ENCODE measurements around the gene CKB.

Gene CKB

DNA sequence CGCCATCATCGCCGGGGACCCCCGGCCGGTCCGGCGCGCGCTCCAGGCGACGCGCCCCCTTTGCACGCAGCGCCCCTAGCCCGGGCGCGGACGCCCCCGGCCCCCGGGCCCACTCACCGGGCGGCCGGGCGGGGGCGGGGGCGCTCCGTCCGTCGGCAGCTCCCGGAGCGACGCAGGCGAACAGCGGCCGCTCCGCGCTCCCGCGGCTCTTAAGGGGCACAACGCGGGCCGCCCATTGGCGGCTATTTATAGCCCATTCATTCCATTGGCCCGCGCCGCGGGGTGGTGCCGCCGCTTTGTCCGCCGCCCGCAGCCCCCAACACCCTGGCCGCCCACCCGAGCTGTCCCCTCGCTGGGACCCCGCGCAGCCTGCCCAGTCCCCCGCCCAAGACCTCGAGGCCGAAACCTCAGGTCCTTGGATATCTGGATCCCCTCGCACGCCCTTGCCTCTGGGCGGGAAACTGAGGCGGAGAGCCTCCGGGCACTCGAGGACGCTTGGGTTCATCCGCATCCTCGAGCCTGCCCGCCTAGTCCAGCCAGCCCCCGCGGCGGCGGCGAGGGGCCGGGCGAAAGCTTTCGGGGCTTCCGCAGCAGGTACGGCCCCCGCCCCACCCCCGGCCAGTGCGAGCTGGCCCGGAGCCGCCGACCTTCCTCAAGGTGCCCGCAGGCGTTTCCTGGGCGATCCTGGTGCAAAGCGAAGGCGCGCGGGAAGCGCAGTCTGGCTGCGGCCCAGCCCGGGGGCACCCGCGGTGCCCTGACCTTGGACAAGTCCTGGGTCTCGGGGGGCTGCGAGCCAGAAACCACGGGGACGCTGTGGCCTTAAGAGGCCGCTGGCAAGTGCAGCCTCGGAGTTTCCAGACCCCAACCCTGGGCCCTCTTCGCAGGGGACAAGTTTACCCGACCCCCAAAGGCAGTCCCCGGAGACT, at the start of gene CKB:
Gene CKB (minus strand): TSS at position 182 of the 926 bp plus-strand sequence. CDS start 337 bp downstream, outside the sequence.
- DNase-seq = no peak

DNA sequence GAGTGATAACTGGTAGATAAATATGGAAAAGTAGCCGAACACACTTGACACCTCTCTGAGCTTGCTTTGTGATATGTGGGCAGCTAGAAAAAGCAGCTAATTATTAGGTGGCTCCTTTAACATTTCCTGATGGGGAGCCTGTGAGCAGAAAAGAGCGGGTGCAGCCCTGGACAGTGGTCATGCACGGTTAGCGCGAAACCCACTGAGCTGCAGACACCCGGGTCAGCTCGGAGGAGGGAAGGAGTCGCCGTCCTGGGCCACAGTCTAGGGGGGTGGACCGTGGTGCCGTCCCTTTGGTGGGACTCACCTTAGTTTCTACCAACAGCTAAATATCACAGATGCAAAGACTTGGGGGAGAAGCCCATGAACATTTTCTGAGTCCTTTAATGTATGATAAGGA, 46.8 kb upstream of the CKB start:
- DNase-seq = no peak

DNA sequence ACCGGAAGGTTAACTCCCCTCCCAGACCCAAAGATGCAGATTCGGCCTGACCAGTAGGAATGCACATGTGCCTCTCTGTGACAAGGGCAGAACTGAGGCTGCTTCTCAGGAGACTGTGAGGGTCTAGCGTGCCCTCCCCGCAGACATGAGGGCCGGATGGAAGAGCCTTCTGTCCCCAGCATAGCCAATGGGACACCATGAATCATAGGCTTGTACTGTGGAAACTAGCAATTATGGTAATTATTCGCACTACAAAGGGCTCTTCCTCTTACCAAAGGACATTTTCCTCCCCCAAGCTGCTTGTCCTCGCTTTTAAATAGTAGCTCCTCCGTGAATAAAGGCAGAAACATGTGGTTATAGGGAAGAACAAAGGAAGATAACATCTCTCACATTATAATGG, 46.3 kb upstream of the CKB start:
- no peak for DNase-seq

DNA sequence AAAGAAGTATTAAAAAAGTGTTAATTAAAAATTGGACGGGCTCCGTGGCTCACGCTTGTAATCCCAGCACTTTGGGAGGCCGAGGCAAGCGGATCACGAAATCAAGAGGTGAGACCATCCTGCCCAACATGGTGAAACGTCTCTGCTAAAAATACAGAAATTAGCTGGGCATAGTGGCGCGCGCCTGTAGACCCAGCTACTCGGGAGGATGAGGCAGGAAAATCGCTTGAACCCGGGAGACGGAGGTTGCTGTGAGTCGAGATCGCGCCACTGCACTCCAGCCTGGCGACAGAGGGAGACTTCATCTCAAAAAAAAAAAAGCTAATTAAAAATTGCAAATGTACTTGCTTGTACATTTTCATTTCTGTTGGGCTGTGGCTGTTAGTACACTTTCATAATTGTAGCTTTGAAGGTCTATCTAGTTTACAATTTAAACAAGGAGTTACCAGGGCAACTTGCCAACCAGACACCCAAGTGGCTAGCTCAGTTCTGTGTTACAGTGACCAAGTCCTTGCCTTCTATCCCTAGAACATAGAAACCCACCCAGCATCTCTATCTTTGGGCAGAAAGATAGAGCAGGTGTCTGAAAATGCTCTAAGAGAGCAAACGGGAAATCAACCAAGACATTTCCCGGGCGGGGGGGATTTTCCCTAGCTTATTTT, 41.3 kb upstream of the CKB start:
- DNase-seq = no peak

DNA sequence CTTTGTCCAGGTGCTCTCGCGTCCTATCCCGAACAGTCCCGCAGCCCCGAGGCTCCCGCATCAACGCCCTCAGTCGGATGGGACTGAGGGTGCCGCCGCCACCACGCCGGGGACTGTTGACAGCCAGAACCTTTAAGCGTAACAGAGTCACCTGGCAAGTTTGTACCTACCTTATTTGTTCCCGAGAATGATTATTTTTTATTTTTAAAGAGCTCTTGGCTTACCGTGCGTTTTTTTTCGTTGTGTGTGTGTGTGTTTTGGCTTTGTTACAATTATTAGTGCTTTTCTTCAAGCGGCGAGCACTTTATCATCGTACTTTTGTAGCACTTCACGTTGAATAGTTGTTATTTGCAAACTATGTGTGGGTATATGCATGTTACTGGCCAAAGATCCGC, 40.6 kb upstream of the CKB start:
- no peak for DNase-seq

DNA sequence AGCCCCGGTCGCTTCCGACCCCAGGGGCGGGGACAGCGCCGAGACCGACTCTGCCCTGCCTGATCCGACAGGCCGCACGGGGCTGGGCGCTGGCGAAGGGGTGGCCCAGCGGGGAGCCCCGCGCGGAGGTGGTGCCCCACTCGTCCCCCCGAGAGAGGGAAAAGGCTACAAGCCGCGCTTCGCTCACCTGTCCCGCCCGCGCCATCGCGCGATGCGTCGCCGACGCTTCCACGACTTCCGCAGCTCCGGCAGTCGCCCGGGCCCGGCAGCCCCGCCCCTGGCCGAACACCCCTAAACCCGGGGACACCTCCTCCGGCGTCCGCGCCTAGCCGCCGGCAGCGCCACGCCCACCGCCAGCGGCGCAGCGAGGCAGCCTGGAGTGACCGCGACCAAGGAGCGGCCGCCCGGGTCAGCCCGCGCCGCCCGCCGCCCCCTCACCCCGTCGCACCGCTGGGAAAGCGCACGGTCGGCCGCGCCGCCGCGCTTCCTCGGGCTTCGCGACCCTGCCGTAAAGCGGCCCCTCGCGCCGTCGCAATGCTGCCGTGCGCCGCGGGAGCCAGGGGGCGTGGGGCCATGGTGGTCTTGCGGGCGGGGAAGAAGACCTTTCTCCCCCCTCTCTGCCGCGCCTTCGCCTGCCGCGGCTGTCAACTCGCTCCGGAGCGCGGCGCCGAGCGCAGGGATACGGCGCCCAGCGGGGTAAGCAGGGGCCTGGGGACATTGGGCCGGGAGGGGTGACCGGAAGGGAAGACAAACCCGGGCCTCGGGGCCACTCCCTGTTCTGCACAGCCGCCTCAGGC, 40.0 kb upstream of the CKB start, which contains the start of the genes BAG5 and COA8:
Gene BAG5 (minus strand): TSS at position 229 of the 797 bp plus-strand sequence. CDS start 1,493 bp downstream, outside the sequence.
Gene COA8 (plus strand): TSS at position 532 of the 797 bp plus-strand sequence. CDS start 42 bp downstream, at position 574.
- peak; percentile 92 to 93 for DNase-seq

DNA sequence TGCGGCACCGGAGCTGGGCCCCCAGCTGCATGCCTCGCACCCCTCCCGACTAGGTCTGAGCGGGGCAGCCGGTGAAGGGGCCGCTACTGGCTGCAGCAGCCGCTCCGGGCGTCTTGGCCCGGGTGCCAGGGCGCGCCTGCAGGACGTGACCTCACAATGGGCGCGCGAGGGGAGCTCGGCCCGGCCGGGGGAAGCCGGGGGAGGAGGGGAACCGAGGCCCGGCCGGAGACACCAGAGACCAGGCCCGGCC, 39.5 kb upstream of the CKB start:
- peak in 1 of 2 experiments; percentile 66 for DNase-seq

DNA sequence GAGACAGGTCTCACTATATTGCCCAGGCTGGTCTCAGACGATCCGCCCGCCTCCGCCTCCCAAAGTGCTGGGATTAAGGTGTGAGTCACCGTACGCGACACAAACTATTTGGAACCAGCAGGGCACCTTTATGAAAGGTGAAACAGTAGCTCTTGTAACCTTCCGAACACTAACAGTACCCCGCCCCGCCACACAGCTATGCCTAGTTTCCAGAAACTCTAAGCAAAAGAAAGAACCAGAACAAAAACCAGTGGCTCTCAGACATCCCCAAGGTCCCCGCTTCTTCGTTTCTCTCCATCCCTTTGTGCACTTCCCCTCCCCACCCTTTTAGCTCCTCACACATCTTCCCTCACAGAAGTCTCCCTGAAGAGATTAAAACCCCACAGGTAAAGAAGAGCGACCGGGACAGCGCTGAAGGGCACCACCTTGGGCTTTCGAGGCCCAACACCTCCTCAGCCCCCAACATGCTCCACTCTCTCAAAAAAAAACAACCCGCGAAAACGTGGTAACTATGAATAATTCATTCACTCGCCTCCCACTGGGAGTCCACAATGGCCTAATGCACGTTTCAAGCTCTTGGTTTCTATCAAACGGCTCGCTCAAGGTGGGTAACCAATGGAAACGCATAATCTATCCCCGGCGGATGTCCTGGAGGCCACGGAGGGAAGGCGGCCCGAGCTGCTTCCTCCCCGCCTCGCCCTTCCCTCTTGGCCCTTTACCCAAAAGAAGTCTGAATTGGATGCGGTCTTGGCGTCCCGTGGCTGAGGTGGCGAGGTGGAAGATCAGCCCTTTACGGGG, 39.0 kb upstream of the CKB start:
- DNase-seq = peak; percentile 43 to 74

DNA sequence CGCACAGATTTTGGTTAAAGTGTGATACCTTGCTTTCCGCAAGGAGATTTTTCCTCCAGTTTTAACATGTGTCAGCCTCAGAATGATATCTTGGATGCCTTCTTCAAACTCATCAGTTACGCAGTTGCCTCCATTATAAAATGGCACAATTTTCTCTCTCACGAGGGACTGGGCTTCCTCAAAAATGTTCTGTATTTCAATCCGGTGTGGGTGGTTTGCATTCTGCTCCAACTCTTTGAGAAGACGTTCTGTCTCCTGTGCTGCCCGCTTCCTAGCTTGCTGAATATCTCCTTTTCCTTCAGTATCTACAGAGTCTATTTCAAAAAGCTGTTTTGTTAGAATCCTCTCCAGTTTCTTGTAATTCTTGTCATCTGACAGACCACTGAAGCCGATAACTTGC, 38.1 kb upstream of the CKB start:
- DNase-seq = no peak

DNA sequence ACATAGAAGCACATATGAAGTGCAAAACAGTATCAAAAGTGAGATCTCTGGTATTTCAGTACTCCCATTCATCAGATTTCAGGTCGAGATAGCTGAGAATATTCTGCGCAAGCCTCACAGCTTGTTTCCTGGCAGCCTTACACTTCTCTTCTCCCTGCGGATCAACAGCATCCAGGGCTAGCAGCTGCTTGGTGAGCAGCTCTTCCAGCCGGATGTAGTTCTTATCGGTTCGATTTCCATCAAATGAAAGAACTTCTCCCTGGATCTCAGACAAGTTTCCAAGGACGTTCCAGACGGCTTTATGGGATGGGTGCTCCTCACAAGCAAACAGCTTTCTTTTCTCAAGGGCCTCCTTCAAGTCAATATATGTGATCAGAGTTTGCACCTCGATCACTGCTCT, 37.1 kb upstream of the CKB start:
- no peak for DNase-seq

DNA sequence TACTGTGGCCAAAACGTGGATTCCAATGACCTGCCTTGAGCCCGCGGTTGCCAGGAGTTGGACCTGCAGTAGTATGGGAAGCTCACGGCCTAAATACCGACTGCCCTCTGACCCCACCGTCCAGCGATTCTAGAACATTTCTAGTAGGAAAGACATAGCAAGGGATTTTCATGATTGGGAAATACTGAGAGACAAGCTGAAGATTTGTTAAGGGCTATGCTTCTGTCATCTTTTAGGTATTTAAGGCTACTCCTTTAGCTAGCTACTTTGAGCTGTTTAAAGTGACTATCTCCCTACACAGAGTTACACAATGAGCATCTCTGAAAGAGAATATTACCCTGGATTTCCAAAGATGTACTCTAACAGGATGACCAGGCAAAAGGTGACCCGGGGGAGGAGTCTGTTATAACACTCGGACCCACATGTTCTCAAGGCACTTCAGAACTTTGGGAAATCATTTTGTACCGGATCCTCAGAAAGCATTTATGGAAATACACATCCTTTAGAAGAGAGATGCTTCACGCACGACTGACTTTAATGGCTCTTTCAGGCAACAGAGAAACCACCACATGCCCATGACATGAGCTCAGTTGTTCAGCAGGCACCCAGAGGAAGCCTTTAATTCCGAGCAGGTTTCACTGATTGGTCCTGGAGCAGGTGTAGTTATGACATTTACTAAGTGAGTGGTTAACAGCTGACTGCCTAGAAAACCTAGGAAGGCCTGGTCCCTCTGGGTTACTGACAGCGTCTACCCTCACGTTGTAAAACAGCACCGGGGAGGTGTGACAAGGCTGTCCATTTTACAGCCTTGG, 35.6 kb upstream of the CKB start:
- no peak for DNase-seq

DNA sequence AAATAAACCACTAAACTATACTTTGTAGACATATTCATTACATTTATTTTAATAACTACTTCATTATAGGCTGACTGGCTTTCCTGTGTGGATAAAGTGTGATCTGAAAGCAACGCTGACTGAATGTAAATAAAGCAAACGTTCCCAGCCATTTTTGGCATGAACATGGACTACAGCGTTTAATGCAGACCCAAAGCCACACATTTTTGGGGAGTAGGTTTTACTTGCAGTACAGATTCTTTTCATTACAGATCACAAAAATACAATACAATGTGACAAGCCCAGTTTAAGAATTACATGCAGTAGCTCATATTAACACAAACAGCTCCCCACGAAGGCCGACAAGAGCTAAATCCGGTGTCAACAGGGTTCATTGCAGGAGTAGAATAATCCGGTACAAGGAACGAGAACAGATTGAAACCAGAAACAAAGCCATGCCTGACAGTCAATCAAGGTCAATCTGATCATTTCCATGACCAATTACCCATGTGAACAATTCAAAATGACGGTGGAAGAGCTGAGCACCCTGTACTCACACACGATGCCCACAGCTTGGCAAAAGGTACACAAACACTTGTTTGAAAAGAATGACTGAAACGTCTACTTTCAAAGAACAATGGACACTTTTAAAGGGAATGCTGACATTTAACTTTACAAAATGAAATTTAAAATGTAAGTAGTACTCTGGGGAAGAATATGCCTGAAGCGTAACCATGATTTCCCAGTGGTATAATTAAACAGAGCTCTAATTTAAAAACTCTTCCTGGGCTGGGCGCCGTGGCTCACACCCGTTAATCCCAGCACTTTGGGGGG, 34.5 kb upstream of the CKB start:
- no peak for DNase-seq

DNA sequence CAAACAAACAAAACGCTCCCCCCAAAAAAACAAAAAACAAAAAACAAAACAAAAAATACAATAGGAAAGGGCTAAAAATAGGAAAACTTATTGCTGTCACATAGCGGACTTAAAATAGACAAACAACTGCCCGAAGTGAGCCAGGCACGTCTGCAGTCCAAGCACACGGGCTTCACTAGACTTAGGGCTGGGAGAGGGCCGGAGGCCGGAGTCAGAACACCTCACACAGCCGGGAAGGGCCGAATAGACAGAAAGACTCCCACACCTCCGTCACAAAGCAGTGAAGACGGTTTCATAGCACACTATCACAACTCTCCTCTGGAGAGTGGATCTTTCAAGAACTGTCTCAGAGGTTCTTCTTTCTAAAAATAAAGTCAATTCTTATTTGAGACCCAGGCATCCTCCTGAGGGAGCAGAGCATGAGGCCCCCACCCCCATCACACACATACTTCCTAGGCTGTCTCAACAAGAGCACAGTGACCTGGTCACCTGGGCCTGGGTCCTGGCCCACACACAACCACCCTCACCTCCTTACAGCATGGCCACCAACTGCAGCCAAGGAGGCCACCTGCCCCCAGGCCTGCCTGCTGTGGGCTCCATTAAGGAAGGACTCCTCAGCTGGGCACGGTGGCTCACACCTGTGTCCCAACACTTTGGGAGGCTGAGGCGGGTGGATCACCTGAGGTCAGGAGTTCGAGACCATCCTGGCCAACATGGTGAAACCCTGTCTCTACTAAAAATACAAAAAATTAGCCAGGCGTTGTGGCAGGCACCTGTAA, 33.1 kb upstream of the CKB start:
- no peak for DNase-seq

DNA sequence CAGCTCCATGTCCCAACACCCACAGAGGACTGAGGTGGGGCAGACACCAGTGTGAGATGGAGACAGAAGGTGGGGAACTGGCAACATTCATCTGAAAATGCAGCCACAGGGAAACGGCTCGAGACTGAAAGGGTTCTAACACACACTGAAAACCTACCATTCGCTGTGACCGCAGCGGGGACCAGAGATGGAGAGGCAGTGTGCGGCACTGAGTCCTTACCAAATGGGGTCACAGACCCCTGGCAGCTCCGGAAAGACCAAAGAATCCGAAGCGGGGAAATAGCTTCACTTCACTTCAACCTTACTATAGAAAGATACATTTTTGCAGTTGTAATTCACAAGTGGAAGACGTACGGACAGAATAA, 30.2 kb upstream of the CKB start:
- no peak for DNase-seq

DNA sequence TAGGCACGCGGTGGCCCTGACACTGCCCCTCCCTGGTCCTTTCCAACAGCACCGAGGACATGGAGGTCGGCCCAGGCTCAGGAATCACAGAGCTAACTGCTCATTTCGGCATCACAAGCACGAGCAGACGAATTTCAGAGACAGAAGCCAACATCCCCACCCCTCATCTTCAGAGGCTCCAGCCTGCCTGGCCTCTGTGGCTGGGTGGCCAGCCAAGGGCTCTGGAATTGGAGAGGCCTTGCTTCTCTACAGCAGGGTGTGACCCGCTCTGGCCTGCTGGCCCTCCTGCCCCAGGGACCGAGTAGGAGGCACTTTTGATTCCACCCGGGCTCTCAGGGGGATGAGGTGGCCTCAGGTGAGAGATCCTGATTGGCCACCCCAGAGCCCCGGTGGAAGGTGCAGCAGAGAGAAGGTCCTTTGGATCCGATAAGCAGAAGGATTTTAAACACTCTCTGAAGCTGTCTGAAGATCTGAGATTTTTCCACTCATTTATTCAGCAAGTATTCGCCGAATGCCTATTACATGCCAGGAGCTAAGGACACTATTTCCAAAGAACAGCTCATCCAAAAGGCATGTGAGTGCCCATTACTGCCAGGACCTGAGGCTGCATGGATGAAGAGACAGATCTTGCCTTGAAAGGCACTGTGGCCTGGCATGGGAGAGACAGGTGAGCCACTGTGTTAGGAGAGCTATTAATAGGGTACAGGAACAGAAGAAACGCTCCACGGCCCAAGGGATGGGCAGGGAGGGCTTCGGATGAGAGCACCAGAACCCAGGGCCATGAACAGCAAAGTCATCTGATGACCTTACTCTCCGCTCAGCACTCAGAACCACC, 29.6 kb upstream of the CKB start:
- no peak for DNase-seq

DNA sequence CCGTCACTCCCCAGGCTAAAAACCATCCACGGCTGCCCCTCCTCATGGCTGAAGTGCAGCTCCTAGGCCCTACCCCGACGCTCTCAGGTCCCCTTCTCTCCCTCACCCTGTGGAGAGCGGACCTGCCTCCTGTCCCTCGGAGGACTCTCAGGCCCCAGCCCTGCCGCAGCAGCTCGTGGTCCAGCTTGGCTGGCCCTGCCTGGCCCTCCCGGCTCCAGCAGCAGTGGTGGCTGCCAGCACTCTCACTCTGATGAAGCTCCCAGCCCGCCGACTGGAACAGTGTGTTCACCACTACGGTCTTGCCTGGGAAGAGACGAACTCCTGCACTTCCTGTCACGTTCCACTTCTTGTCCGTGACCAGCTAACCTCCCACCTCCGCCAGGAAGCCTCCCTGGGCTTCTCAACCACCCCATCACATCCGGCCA, 28.7 kb upstream of the CKB start:
- DNase-seq = no peak

DNA sequence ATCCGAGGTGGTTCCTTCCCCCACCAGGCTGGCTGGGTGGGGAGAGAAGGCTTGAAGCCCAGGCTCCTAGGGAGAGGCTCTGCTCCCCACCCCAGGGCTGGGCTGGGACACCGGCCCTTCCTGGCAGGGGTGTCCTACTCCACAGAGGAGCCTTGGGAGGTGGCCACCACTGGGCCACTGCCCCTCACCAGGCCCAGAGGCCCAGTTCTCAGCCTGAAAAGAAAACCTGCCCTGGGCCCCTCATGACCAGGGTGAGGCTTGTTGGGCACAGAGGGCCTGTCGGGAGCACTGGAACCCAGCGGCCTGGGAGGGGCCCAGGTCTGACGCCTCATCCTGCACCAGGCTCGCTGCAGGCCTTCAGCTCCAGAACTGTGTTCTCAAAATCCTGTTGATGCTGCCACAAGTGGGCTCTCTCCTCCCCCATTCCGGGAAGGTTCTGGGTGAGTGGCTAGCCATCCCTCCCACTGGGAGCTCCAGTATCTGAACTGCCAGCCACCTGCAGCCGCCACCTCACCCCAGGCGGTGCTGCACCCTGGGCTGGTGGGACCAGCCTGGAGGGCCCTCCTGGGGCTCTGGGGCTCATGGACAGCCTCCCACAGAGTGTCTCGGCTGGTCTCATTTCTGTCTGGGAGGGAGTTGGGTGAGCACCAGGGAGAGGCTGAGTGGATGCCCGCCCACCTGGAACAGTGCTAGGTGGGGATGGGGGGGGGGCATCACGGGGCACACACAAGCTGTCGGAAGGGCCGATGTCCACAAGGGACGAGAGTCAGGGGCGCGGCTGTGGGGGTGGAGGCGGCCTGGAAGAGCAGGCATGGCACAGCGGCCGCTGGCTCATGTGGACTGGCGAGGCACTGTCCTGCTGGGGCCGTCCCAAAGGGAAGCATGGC, 28.1 kb upstream of the CKB start:
- no peak for DNase-seq

Measured in activated T-cell treated with anti-CD3 and anti-CD28 coated beads, Interleukin-2, amount 50 U/mL, for 48 hours (primary cell).